T-helper 22 cell (primary cell): Measurements from ENCODE around the gene OTOG.

Experiments used
- DNase-seq: peaks from one replicate; pipeline ENCODE4 v3.0.0-alpha.2; 2020; ENCODE audit warnings: low read depth

OTOG gene

DNA sequence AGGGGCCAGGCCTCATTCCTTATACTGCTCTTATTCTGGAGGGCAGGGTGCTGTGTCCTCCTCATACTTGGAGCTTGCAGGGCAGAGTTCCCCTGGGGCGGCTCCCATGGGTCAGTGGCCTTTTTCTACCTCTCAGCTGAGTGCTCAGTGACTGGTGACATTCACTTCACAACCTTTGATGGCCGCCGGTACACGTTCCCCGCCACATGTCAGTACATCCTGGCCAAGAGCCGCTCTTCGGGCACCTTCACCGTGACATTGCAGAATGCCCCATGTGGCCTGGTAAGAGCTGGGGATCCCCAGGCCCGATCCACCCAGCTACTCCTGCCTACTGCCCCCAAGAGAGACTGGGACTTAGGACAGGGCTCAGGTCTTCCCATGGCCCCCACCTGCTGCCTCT is 14.5 kb downstream of the OTOG start:
- no peak for DNase-seq

DNA sequence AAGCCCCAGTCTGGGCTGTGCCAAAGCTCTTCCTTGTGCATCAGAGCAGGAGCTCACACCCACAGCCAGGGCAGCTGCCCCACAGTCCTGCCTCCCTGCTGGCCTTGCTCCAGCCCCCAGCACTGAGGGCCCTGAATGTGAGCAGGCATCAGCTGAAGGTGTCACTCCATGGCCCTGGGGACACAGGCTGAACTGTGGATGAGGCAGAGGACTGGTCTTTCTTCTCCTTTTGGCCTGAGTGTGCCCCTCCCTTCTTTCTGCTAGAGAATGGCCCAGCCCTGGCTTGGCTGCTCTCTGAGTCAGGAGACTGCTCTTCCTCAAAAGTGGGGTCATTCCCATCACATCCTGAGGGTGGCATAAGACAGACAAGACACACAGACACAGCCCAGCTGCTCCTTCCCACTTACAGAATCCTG is 16.2 kb downstream of the OTOG start:
- DNase-seq = no peak

DNA sequence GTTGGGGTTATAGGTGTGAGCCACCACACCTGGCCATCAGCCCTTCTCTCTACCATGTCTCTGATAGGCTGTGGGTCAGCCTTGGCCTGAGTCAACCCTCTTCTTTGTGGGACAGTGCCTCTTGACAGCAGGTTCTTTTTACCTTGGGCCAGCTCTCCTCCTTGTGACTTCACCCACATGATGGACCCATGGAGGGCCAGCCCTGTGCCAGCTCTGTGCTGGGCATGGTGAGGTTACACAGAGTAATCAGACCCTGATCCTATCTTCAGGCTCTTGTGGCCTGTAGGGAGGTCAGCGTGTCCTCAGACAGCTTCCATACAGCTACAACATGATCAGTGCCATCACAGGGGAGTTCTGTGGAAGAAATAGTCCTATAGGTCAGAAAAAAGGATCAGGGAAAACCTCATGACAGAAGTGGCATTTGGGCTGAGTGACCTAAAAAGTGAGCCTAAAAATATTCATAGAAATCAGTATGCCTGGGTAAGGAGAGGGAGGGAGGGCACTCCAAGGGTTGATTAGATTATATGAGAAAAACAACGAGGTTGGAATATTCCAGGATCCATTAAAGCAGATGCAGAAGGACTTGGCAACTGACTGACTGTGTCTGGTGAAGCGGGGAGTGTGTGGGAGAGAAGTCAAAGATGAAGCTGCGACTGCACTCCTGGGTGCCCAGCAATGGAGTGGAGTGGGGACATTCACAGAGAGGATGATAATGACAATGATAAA is 17.1 kb downstream of the OTOG start:
- DNase-seq = no peak

DNA sequence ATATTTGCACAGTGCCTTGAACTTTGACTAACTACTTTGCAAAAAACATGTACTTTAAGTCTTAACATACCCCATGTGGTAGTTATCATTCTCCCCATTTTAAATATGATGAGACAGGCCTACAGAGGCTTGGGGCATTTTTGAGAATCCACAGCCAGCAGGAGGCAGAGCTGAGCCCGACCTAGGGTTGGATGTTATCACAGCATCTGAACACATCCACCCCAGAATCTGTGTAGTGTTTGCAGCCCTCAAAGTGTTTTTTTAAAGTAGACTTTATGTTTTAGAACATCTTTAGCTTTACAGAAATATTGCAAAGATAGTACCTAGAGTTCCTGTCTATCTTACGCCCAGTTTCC is 17.6 kb downstream of the OTOG start:
- no peak for DNase-seq

DNA sequence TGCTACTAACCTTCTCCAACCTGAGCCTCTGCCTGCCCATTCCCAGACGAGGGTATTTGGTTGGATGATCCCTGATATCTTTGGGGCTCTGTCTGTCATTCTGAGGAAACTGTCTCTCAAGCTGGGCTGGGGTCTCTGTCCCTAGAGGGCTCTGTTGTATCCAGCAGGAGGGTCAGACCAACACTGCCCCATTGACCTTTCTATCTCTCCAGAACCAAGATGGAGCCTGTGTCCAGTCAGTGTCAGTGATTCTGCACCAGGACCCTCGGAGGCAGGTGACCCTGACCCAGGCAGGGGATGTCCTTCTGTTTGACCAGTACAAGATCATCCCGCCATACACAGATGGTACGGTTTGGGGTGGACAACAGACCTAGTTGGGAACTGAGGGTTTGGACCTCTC is 21.9 kb downstream of the OTOG start:
- no peak for DNase-seq

DNA sequence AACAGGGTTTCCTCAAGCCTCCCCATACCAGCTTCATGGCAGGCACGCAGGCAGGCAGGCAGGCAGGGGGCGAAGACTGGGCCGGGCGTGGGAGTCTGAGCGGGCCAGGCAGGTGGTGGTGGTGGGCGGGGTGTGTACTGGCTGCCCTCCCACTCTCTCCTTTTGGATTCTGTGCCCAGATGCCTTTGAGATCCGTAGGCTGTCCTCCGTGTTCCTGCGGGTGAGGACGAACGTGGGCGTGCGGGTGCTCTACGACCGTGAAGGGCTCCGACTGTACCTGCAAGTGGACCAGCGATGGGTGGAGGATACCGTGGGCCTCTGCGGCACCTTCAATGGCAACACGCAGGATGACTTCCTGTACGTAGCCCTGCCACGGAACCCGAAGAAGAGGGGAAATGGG is 23.0 kb downstream of the OTOG start:
- no peak for DNase-seq

DNA sequence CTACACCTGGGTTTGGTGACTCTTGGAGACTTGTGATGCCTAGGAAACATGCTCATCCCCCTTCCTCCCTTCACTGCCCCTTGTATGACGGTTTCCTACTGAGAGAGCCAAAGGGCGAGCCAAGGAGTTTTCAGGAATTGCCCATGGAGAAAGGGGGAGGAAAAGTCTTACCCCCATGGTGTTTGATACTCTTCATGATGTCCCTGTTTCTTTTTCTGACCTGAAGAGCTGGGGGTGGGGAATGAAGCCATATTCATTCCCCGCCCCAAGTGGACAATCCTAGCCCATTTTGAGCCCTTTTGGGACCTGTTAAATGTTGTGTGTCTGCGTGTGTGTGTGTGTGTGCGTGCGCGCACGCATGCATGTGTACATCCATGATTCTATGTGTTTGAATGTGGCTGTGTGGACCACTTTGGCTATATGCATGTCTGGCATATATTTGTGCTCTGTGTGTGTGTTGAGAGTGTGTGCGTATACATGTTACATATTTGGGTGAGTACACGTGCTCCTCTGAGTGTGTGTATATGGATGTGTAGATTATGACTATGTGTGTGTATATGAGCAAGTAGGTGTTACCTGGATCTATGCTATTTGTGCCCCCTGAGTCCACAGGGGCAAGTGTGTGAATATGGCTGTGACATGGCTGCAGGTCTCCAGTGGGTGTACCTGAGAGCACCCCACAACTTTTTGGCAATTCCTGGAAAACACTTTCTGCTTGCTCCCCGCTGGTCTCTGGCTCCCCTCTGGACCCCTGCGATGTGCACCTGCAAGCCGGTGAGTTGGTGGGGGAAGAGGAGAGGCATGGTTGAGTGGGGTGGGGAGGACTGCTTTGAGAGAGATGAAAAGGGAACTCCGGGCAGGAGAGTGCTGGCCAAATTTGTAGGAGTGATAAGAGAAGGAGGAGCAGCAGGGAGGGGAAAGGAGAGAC is 24.6 kb downstream of the OTOG start:
- no peak for DNase-seq

DNA sequence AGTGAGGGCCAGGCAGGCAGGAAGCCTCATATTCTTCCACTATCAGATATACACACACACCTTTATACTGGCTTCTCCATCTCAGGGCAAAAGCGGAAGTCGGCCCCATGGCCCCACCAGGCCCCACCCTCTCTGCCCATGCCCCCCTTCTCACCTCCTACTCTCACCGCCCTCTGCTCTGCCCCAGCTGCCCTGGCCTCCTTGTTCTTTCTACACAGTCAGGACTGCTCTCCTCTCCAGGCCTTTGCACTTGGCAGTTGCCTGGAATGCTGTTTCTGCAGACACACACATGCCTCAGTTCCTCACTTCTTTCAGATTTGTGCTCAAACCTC is 25.3 kb downstream of the OTOG start:
- no peak for DNase-seq

DNA sequence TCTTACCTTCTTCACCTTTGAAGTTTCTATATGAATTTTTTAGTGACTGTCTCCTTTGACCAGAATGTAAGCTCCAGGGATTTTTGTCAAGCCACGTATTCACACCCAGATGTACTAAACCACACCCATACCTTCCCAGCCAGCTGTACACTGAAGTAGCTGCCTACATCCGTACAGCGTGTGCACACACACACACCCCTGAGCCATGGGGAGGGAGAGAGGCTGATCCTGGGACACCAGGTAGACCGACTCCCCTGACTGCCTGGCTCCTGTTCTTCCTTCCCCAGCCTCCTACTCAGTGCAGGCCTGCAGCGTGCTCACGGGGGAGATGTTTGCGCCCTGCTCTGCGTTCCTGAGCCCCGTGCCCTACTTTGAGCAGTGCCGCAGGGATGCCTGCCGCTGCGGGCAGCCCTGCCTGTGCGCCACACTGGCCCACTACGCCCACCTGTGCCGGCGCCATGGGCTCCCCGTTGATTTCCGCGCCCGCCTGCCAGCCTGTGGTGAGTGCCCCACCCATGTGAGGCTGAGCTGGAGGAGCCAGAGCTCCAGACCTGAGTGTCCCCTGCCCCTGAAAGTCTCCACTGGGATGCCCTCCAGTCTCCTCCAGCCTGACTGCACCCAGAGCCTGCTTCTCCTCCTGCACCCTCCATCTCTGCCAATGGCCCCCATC is 25.9 kb downstream of the OTOG start:
- no peak for DNase-seq

DNA sequence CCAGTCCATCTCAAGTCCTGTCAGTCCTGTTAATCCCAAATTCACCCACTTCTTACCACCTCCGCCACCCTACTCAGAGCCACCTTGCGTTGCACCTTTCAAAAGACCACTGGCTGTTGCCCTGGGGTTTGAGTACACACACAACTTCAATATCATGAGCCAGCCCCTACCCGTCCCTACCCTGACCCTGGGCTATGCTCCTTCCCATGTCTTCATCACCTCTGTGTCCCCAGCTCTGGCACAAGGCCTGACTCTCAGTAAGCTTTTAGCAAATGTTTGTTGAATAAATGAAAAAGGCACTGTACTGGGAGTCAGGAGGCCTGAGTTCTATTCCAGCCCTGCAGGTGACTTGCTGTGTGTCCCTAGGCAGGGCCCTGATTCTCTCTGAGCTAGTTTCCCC is 26.5 kb downstream of the OTOG start:
- DNase-seq = no peak

DNA sequence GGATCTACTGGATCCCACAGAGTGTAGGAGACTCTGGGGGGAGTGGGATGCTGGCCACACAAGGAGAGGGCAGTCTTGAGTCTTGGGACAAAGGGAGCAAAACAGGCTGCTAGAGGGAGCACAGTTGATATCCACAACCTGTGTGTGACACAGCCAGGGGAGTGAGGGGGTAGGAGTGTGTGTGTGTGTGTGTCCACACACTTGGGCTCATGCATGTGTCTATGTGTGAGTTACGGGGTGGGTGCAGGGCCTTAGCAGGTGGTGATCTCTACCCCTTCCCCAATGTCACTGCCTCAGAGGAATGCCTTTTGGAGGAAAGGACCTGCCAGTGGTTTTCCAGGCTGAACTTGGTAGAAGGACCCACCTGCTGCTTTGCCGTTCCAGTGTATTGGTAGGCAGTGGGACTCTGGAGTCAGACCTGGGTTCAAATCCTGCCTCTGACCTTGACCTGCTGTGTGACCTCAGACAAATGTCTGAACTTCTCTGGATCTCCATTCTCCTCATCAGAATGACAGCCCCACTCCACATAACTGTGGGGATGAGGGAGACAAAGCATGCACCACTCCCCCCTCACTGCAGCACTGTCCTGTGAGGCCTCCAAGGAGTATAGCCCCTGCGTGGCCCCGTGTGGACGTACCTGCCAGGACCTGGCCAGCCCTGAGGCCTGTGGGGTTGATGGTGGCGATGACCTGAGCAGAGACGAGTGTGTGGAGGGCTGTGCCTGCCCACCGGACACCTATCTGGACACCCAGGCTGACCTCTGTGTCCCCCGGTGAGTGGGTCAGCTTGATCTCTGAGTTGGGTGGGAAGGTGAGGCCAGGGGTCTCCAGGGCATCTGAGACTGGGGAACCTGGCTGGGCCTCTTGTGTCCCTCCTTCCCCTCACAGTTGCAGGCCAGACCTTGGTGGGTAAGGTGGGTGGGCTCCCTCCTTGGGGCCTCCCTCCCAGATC is 27.4 kb downstream of the OTOG start:
- DNase-seq = no peak

DNA sequence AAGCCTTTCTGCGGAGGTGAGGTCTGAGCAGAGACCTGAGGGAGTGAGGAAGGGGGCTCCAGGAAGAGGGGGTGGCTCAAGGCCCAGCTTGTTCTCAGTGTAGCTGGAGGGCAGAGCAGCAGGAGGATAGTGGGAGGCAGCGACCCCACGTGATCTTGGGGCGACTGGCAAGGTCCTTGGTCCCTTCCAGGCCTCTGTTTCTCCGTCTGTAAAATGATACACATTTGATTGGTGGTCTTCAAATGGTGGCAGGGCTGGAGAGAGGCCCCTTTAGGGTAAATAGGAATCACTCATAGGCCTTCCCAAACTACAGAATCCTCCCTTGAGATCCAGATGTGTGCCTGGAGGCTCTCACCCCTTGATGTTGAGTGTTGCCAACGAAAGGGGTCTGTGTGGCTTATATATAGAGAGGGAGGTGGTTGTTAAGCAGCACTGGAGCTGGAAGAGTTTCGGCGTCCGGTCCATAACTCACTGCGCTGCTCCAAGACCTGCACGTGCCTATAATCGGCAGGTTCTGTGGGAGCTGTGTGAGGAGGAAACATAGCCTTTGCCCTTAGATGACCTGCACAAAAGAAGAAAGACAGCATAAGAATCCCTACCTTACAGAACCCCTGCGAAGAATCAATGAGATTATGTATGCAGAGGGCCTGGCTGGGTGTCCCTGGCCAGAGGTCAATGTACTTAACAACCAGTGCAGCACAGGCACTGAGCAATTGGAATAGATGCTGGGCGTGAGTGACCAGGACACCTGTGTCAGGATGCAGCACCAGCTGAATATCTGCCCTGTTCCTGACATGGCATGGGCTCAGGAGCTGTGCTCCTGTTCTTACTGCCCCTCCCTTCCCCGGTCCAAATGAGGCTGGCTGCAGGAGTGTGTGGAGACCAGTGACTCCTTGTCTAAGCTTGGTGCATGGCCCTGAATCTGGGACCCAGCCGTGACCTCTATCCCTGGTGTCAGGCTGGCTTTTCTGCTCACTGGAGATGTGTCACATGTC is 28.7 kb downstream of the OTOG start:
- no peak for DNase-seq

DNA sequence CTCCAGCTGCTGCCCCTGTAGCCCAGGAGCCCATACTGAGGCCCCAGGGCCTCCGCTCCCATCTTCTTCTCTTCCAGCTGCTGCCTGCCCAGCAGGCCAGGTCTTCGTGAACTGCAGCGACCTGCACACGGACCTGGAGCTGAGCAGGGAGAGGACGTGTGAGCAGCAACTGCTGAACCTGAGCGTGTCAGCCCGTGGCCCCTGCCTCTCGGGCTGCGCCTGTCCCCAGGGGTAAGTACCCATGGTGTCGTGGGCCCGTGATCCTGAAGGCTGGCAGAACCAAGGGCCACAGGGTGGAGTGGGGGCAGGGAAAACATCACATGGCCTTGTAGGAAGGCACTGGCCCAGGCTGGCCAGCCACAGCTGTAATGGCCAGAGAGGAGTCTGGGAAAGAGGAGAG is 31.2 kb downstream of the OTOG start:
- DNase-seq = no peak

DNA sequence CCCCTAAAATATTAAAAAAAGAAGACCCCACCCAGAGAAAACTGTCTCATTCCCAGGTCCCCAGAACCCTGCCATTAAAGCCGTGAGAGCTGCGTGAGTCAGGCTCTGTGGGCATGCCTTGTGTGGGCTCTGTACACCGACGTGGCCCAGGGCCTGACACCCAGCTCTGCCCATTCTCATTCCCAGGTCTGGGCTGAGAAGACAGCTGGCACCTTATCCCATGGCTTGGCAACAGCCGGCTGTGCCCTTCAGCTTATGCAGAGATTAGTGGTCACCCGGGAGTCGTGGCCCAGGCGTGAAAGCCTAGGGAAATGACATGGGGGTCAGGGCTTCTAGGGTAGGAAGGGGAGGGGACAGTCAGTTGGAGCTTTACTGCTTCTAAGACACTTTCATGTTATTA is 31.9 kb downstream of the OTOG start:
- DNase-seq = no peak

DNA sequence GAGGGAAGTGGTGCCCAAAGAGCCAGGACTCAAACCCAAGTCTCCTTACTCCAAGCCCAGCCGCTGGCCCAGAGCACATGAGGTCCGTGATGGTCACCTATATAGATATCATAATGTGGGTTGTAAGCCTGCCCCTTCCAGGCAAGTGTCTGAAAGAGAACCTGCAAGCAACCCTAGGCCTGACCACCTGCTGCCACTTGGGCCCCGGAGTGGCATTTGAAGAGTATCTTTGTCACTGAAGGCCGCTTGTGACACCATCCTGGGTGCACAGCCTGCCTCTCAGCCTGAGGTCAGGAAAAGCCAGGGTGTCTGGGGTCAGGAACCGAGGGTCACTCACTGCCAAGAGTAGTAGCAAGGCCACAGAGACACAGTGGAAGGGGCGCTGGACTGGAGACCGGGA is 32.4 kb downstream of the OTOG start:
- DNase-seq = no peak

DNA sequence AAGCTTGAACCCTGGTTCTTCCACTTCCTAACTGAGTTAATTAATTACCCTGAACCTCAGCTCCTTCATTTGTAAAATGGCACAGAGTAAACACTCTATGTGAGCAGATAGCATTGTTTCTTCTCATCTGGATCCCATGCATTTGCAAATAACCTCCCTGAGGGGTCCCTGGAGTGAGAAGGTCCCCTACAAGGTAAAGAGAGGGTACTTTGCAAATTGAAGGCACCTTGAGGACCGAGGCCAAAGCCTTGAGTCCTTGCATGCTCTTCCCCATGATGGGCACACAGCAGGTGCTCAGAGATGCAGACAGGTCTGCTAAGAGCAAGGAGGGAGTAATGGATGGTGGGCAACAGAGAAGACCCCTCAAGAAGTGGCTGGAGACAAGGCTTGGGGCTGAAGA is 33.2 kb downstream of the OTOG start:
- DNase-seq = no peak

DNA sequence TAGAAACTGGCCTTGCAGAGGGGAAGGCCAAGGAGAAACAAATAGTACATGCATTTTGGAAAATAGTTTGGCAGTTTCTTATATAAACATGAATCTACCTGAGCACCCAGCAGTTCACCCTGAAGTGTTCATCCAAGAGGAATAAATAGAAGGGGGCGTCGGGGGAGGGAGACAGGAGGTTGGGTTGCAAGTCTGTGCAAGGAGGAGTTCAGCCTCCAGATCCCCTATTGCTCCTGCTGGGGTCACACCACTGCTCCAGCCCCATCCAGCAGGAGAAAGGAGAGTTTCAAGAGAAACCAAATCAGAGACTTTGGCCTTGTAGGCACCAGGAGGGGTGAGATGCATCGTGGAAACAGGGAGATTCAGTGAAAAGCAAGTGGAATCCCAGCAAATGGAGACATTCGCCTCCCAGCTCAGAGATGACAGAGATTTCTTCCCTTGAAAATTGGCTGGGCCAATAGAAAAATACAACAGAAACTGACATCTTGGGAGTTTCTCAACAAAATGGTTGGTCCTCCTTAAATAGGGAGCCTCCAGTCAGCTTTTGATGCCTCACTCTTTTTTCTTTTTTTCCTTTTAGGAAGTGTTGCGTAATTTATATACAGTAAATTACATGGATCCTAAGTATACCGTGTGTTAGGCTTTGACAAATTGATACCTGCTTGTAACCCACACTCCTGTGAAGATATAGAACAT is 34.1 kb downstream of the OTOG start:
- no peak for DNase-seq

DNA sequence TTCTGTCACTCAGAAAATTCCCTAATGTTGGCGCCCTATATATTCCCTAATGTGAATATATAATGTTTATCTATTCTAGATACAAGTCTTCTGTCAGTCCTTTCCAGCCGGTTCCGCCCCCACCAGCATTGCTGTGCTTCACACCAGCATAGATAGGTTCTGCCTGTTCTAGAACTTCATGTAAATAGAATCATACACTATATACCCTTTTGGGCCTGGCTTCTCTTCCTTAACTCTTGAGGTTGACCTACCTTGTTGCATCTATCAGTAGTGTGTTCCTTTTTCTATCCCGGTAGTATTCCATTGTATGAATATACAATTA is 34.6 kb downstream of the OTOG start:
- DNase-seq = no peak

DNA sequence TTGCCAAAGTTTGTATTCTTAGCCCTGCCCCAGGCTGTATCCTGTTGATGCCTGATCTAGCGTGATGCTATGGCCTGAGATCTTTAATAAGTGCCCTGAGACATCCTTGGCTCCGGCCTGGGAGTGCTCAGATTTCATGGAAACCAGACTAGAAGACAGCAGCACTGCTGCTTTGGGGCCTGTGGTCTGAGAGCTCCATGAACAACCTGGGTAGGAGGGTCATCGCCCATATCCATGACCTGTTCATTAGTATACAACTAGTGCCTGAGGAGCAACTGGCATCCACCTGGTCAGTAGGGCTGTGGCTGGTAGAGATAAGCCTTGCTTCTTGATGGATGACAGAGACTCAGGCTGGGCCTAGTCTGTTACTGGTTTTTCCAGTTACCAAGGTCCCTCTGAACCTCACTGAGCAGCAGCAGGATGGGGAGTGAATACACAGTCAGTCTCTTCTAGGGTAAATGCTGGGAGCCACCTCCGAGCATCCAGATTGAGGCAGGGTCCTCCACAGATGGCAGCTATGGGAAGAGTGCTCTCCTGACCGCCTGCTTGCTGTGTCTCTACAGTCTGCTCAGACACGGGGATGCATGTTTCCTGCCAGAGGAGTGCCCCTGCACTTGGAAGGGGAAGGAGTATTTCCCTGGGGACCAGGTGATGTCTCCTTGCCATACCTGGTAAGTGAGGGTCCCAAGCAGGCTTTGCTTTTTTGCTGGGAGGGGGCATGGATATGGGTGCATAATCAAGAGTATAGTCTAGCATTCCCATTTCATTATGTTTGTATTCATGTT is 39.0 kb downstream of the OTOG start:
- DNase-seq = no peak

DNA sequence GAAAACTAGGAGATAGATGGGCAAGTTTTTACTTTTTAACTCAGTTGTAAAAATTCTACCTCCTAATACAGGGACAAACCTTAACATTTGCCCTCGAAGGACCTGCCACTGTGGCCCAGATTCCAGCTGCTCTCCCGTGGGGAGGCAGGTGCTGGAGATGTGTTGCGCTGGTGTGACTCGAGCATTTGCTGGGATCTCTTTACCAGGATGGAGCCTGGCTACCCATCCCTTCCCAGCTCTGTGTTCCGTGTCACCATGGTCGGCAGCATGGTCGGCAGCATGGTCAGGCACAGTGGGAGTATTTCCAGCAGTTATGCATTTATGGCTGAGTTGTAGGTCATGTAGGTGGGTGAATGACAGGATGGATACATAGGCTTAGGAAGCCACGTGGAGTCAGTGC is 41.1 kb downstream of the OTOG start:
- no peak for DNase-seq
